Measurements from ENCODE around the gene KCNA2.

The KCNA2 gene

DNA sequence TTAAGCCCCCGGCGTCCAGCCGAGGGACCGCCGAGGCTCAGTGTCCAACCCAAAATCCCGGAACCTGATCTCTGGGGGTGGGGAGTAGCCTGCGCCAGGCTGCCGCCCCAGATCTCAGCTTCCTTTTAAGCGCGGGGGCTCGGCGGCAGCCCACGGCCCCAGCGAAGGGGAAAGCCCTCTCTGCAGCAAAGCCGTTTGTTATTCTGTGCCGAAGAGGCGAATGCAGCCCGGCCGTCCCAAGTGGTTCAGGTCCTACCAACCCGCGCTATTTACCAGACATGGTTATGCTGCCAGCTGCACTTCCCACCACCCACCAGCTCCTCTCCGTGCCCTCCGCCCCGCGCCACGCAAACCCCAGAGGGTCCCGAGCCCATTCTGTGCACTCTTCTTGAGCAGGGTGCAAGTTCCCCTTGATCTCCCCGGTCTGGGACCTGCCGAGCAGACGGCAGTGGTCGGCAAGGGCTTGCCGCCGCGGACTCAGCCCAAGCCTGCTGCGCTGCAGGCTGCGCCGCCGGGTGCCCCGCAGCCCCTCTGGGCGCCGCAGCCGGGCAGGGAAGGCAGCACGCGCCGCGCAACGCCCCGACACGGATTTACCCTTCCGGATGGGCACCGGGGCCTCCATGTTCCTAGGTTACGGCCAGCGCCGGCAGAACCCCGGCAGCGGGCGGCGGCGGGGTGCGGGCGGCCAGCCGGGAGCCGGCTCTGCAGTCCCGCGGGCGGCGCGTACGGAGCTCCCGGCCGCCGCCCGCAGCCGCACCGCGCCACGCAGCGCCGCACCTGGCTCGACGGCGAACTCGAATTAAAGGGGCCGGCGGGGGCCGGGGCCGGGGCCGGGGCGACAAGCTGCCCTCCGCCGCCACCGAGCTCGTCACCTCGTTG is 738 bp upstream of the KCNA2 start:
- no peak for TF ChIP-seq JUND (IDR thresholded peaks at IDR 0.05; ENCODE audit: low read depth)
- in situ Hi-C loops (cut with HindIII; ENCODE audit: low pct_unique_long_range_greater_than_20kb, low sequenced_read_pairs) = no loop called here
- DNase-seq (ENCODE audit: low read depth in 1 of 2, low spot score in 1 of 2) = peak in 1 of 2 experiments; percentile 18

DNA sequence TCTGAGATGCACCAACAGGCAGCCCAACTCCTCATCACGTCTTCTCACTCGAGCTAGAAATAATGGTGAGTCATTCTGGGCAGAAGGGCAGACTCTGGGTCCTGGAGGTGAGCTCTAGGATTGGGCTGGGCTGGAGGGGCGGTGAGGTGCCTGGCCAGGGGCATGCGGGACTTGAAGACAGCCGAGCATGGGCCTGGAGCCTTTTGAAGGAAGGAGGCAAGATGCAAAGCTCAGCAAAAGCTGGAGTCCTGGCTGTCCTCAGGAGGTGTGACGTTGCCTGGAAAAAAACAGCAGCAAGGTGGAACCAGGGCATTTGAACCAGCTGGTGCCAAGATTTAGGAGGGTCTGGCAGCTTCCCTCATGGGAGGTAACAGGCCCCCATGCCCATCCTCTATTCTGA is 712 bp downstream of the KCNA2 start:
- in situ Hi-C loops (cut with HindIII; ENCODE audit: low pct_unique_long_range_greater_than_20kb, low sequenced_read_pairs) = no loop called here
- DNase-seq (ENCODE audit: low read depth in 1 of 2, low spot score in 1 of 2) = no peak
- TF ChIP-seq JUND (IDR thresholded peaks at IDR 0.05; ENCODE audit: low read depth) = no peak

DNA sequence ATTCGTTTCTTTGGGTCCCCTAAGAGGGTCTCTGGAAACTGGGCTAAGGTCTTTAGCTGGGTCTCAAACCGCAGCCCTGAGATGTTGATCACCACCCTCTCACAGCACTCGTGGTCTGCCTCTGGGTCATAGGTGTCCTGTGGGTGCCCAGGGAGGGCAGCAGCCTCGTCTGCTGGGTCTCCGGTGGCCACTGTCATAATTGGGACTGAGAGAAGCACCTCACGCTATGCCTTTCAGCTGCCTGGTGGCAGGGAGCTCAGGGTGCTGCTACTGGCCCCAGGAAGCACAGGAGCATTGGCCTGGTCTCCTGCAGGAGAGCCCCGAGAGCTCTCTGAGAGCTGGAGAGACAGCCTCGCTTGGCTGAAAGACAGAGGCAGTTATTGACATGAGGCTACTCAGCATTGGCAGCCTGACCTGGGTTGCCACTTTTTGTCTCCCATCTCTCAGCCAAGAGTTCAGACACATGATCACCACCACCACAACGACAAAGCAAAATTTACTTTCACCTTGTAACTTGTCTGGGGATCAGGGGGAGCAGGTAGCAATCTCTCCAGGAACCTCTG is 1.5 kb downstream of the KCNA2 start:
- in situ Hi-C loops (cut with HindIII; ENCODE audit: low pct_unique_long_range_greater_than_20kb, low sequenced_read_pairs) = no loop called here
- no peak for DNase-seq (ENCODE audit: low read depth in 1 of 2, low spot score in 1 of 2)

DNA sequence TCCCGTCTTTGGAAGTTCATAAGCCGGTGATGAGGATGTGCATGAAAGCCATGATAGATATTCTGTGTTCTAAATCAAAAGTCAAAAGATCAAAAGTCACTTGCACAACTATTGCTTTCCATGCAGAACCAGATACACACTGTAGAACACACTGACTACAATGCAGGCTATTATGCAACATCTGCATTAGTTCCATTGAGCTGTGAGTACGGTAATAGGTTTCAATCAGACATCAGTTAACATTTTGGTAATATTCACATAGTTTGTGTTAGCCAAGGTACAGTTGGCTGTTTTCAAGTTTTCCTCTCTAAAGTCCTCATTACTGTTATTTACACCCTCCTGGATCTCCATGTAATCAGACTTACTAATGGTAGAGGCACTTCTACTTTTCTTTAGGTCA is 3.1 kb downstream of the KCNA2 start:
- in situ Hi-C loops (cut with HindIII; ENCODE audit: low pct_unique_long_range_greater_than_20kb, low sequenced_read_pairs) = no loop called here

More for the DNA sequence above, 1.5 kb downstream of the KCNA2 start:
- TF ChIP-seq JUND (IDR thresholded peaks at IDR 0.05; ENCODE audit: low read depth) = no peak

DNA sequence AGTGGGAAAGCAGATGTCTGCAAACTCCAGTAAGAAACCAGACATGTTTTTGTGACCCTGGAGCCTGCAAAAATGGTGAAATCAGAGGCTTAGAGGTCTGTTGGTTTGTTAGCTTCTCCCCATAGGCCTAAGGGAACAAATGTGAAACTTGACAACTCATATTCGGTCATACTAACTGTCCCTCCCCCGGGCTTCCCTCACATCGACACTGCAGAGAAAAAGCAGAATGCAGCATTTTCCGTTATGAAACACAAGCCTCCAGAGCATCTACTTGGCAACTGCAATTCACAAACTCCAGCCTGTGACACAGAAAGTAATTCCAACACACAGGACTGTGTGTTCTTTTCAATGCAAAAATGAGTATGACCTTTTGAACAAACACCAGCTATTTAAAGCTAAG is 3.7 kb downstream of the KCNA2 start:
- no peak for DNase-seq (ENCODE audit: low read depth in 1 of 2, low spot score in 1 of 2)
- in situ Hi-C loops (cut with HindIII; ENCODE audit: low pct_unique_long_range_greater_than_20kb, low sequenced_read_pairs) = no loop called here
- no peak for TF ChIP-seq JUND (IDR thresholded peaks at IDR 0.05; ENCODE audit: low read depth)

More for the DNA sequence above, 3.1 kb downstream of the KCNA2 start:
- no peak for DNase-seq (ENCODE audit: low read depth in 1 of 2, low spot score in 1 of 2)
- TF ChIP-seq JUND (IDR thresholded peaks at IDR 0.05; ENCODE audit: low read depth) = no peak

DNA sequence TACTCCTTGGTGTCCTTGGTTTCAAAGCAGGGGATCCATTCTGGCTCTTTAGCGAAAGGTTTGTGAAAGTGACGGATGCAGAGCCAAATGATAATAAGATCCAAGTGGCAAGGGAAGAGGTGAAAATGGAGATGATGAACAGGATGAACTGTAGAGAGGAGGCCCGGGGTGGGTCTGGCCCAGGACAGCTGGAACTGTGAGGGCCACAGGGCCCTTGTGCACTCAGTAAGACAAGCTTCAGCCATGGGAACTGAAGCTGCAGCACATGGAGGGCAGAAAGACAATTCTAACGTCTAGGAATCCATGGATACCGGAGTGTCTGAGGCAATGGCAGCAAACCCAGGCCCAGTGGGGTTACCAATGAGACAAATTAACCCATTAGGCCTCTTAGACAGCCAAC is 4.8 kb downstream of the KCNA2 start:
- TF ChIP-seq JUND (IDR thresholded peaks at IDR 0.05; ENCODE audit: low read depth) = no peak
- DNase-seq (ENCODE audit: low read depth in 1 of 2, low spot score in 1 of 2) = no peak
- in situ Hi-C loops (cut with HindIII; ENCODE audit: low pct_unique_long_range_greater_than_20kb, low sequenced_read_pairs) = no loop called here

DNA sequence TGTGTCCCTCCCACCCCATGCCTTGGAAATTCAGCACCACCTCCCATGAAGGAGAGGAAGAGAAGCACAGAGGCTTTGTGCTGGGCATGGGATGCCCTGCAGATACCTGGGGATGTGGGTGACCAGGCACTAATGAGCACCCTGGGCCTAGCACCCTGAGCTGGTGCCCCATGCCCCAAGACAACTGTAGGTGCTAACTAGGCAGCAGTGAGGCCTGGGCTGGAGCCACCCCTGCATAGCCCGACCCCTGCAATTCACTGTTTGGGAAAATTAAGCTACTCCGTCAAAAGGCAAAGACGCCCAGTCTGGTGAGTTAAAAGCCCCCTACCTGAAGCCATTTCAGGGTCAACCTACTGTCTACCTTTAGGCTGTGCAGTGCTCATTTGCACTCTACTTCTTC is 5.4 kb downstream of the KCNA2 start:
- no peak for DNase-seq (ENCODE audit: low read depth in 1 of 2, low spot score in 1 of 2)
- TF ChIP-seq JUND (IDR thresholded peaks at IDR 0.05; ENCODE audit: low read depth) = no peak
- in situ Hi-C loops (cut with HindIII; ENCODE audit: low pct_unique_long_range_greater_than_20kb, low sequenced_read_pairs) = no loop called here

DNA sequence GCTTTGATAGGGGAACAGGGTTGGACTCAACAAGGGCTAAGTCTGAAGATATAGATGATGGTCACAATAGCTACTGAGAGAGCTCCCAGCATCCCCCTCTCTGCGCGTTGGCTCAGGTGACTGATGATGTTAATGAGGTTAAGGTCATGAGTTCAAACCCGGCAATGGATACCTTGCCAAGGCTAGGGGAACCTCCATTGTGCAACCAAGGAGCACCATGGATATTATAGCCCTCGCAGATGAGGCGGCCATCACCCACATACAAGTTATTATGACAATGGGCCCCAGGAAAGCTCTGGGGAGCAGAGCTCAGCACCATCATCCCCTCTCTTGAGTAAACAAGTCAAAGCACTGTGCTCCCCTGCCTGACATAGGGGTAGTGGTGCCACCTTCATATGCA is 8.2 kb downstream of the KCNA2 start:
- no peak for DNase-seq (ENCODE audit: low read depth in 1 of 2, low spot score in 1 of 2)
- no peak for TF ChIP-seq JUND (IDR thresholded peaks at IDR 0.05; ENCODE audit: low read depth)
- in situ Hi-C loops (cut with HindIII; ENCODE audit: low pct_unique_long_range_greater_than_20kb, low sequenced_read_pairs) = no loop called here

DNA sequence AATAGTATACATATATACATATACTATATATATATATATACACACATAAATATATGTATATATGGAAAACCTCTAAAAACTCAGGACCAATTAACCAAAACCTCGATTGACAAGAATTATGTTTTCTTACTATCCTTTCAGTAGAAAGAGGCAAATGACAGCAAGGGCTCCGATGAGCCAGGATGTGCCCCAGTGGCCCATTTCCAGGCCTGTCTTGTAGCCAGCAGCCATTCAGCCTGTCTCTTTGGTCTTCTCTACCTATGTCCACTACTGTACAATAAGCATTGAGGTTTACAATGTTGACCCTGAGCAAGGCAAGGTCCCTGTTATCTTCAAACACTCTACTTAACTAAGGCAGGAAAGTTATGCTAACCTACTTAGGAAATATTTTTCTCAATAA is 9.8 kb downstream of the KCNA2 start:
- DNase-seq (ENCODE audit: low read depth in 1 of 2, low spot score in 1 of 2) = no peak
- no peak for TF ChIP-seq JUND (IDR thresholded peaks at IDR 0.05; ENCODE audit: low read depth)
- in situ Hi-C loops (cut with HindIII; ENCODE audit: low pct_unique_long_range_greater_than_20kb, low sequenced_read_pairs) = no loop called here

DNA sequence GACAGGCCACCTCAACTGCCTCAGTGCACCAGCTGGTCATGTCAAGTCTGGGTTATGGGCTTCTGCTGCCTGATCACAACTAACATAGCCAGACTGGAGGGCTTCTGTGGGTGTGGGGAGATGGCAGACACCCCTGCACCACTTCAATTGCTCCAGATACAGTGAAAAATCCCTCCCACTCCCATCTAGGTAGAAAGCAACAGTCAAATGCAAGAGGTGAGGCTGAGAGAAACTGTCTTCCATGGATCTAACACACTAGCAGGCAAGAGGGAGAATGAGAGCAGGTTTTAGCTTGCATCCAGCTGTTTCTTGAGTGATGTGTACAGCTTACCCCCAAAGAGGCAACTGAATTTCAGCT is 10.8 kb downstream of the KCNA2 start:
- no peak for DNase-seq (ENCODE audit: low read depth in 1 of 2, low spot score in 1 of 2)
- no peak for TF ChIP-seq JUND (IDR thresholded peaks at IDR 0.05; ENCODE audit: low read depth)
- in situ Hi-C loops (cut with HindIII; ENCODE audit: low pct_unique_long_range_greater_than_20kb, low sequenced_read_pairs) = no loop called here

DNA sequence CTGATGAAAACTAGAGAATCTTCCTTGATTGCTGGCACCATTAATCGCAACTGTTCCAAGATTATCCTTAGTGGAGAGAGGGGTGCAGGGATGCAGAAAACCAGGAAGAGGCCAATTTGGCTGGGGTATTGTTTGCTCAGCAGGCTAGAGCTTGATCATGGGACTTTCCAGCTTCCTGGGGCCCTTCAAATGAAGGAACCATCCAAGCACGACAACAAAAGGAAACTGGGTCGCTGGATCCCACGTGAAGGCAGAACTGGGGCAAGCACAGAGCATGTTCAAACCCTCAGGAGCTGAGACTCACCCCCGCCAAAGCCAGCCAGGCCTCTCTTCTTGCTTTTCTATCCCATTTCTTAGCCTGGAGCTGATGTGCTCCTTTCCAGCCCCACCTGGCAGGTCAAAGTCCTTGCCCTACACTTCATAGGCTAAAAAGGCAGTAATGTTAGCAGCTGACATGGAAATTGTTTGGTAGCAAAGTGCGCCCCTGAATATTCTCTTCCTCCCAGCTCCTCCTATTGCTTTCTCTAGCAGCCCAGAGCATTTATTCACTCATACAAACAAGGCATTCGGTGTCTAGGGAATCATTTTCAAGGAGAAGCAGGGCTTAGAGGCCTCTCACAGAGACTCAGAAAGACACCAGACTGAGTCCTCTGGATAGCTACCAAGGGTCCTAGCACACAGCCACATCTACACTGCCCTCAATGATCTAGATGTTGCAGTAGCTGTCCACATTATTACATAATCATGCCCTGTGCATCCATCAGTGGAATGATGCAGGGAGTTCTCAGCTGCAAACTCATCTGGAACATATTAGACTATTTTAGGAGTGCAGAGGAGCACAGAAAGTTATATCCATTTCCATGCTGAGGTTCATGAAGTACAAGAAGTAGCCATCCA is 11.5 kb downstream of the KCNA2 start:
- no peak for DNase-seq (ENCODE audit: low read depth in 1 of 2, low spot score in 1 of 2)
- no peak for TF ChIP-seq JUND (IDR thresholded peaks at IDR 0.05; ENCODE audit: low read depth)
- in situ Hi-C loops (cut with HindIII; ENCODE audit: low pct_unique_long_range_greater_than_20kb, low sequenced_read_pairs) = no loop called here

DNA sequence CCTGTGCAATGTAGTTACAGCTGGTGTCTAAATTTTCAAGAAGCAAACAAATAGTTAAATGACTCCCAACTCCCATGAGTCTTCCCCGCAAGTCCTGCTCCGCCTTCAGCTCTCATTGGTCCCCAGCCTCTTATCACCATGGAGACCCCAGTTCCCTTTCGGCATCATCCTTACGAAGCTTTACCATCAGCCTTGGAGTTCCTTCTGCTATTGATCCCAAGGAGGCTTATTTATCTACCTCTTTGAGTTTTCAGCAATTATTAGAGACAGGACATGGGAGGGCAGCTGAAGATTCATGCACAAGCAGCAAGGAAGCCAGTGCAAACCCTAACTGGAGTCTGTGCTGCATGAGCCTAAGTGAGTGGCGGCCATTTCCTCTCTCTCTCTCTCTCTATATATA is 12.3 kb downstream of the KCNA2 start:
- no peak for DNase-seq (ENCODE audit: low read depth in 1 of 2, low spot score in 1 of 2)
- no peak for TF ChIP-seq JUND (IDR thresholded peaks at IDR 0.05; ENCODE audit: low read depth)
- in situ Hi-C loops (cut with HindIII; ENCODE audit: low pct_unique_long_range_greater_than_20kb, low sequenced_read_pairs) = no loop called here

DNA sequence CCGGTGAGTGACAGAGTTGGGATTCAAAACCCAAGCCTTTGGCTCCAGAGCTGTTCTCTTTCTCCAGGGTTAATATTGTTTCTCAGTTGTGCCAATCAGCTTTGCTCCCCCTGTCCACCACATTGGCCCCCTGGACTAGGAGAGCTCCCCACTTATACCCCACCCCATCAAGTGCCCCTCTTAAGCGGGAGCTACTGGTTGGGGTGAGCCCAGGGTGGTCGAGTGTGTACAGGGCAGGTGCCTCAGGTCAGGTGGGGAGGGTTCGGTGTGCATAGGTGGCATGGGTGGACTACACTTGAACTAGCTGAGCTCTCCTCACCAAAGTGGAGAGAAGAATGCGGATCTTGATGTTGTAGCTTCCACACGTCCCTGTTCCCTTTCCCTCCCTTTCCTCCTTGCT is 14.2 kb downstream of the KCNA2 start:
- DNase-seq (ENCODE audit: low read depth in 1 of 2, low spot score in 1 of 2) = no peak
- in situ Hi-C loops (cut with HindIII; ENCODE audit: low pct_unique_long_range_greater_than_20kb, low sequenced_read_pairs) = no loop called here
- TF ChIP-seq JUND (IDR thresholded peaks at IDR 0.05; ENCODE audit: low read depth) = no peak
